HL-60 (cell line): Measurements from ENCODE around the gene RAMACL.

ENCODE experiments used
- CTCF ChIP-seq: IDR thresholded peaks from one replicate; pipeline ENCODE4 v1.5.1; 2011; ENCODE audit warnings: low read length, control low read depth, inconsistent platforms; ENCODE audit not compliant: insufficient read depth
- POLR2AphosphoS5 ChIP-seq: IDR thresholded peaks from 2 replicates; pipeline ENCODE4 v1.6.1; 2012; ENCODE audit warnings: low read depth
- REST ChIP-seq: IDR thresholded peaks from 2 replicates; pipeline ENCODE4 v1.6.1; 2012; ENCODE audit warnings: low read depth; ENCODE audit not compliant: insufficient replicate concordance
- SPI1 ChIP-seq: IDR thresholded peaks from 2 replicates; pipeline ENCODE4 v1.6.1; 2012; ENCODE audit warnings: low read depth, mild to moderate bottlenecking, borderline replicate concordance

GRCh38 chr6:166624275-166624674 lies 37.8 kb upstream of the RAMACL start:
- TF ChIP-seq CTCF (no peak), REST (no peak), POLR2AphosphoS5 (no peak), SPI1 (no peak)
